ENCODE data around the gene LRRC31.

The LRRC31 gene

DNA sequence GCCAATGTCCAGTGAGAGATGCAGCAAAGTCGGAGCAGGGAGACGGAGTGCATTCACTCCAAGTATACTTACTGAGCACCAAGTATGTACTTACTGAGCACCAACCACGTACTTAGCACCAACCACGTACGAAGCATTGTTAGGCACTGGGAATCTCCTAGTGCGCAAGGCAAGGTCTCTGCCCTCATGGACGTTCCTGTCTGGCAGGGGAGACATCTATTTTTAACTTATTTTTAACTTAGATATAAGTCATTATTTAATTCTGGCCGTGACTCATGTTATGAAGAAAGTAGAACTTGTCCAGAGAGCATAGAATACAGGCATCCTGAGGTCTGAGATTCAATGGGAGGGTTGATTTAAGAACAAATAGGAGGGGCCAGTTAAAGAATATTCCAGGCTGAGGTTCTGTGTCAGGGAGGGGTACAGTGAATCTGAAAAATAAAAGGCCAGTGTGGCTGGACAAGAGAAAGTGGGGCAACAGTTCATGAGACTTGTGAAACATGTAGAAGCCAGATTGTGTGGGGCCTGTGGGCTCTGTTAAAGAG, 9.3 kb upstream of the LRRC31 start:
- Mint-ChIP-seq H3K27ac (no peak overlapping the region), H3K9me3 (no peaks in the 10 kb centered on the region), H3K36me3 (no peaks in the 10 kb centered on the region), H3K4me3 (no peak overlapping the region), H3K27me3 (no peaks in the 10 kb centered on the region), H3K4me1 (peaks cover 11% of the 10 kb centered on the region)

GRCh38 chr3:169871129-169871886, 1.6 kb upstream of the LRRC31 start:
- Mint-ChIP-seq H3K4me1 (peaks cover 30% of the 10 kb centered on the region), H3K27ac (peak overlapping the region; percentile 24), H3K9me3 (no peaks in the 10 kb centered on the region), H3K27me3 (no peaks in the 10 kb centered on the region), H3K4me3 (peak overlapping the region; percentile 19), H3K36me3 (no peaks in the 10 kb centered on the region)

- Mint-ChIP-seq H3K4me1 (peaks cover 54% of the 10 kb centered on the region), H3K27ac (no peak overlapping the region), H3K9me3 (no peaks in the 10 kb centered on the region), H3K4me3 (no peak overlapping the region), H3K36me3 (no peaks in the 10 kb centered on the region), H3K27me3 (no peaks in the 10 kb centered on the region)
Measured at GRCh38 chr3:169868369-169868768, 1.4 kb downstream of the LRRC31 start.

DNA sequence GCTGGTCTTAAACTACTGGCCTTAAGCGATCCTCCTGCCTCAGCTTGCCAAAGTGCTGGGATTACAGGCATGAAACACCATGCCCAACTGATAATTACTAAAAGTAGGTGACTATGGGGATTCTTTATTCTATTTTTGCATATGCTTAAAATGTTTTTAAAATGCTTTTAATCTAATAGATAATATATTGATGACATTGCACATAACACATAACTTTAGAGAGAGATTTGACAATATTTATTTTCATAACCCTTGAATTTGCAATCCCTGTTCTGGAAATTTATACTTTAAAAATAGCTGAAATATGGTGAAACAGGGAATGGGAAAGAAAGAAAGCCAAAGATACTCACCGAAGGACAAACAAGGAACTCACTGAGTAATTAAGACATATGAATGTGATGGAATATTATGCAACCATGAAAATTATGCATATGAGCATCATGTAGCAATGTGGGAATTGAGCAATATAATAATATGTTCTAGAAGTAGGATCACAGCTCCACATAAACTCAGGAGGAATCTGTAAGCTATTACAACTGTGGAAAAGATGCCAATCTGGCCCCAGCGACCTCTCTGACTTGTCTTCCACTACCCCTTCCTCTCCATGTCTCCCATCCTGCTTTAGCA, 2.0 kb downstream of the LRRC31 start:
- no peak overlapping the region for H3K27ac Mint-ChIP-seq
- peaks cover 54% of the 10 kb centered on the region for H3K4me1 Mint-ChIP-seq
- no peak overlapping the region for H3K4me3 Mint-ChIP-seq
- H3K27me3 Mint-ChIP-seq, result no peaks in the 10 kb centered on the region
- no peaks in the 10 kb centered on the region for H3K9me3 Mint-ChIP-seq
- no peaks in the 10 kb centered on the region for H3K36me3 Mint-ChIP-seq

DNA sequence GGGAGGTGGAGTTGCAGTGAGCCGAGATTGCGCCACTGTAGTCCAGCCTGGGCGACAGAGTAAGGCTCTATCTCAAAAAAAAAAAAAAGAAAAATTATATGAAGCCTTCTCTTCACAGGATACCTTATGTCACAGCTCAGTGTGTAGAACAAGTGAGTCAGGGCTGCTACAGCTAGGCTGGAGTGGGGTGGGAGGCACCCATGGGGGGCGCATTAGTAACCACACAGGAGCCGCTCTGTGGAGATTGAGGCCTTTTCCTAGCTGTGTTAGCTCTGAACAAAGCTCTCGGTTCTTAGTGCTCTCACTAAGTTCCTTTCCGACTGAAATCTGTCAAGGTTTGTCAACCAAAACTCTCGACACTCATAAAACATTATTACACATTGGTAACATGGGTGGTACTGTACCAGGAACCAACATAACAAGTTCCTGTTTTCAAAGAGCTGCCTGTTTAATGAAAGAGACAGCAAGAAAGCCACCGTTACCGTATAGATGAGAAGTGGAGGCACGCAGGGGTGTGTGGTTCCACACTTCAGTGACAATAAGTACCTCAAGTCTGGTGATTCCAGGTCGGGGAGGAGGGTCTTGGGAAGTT, 4.5 kb downstream of the LRRC31 start:
- Mint-ChIP-seq H3K27ac (peak overlapping the region; percentile 41), H3K36me3 (no peaks in the 10 kb centered on the region), H3K4me1 (peaks cover 34% of the 10 kb centered on the region), H3K27me3 (no peaks in the 10 kb centered on the region), H3K9me3 (no peaks in the 10 kb centered on the region), H3K4me3 (peak overlapping the region; percentile 11)

DNA sequence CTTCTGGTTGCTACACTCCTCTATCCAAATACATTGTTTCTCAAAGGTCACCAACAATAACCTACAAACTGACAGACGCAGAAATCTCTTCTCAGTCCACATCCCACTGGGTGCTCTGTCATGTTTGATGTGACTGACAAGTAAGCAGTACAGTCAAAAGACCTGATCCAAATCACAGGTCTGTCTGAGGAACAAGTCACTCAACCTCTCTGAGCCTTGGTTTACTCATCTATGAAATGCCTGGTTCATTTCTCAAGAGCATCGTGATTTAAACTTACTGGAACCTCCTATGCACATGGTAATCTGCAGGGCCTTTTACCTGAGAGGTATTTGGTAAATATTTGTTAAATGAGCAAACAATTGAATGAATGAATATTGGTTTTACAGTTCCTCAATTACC, 5.5 kb downstream of the LRRC31 start:
- Mint-ChIP-seq H3K27me3 (no peaks in the 10 kb centered on the region), H3K27ac (peak overlapping the region; percentile 53), H3K9me3 (no peaks in the 10 kb centered on the region), H3K4me1 (peaks cover 27% of the 10 kb centered on the region), H3K4me3 (peak overlapping the region; percentile 9), H3K36me3 (no peaks in the 10 kb centered on the region)

GRCh38 chr3:169863458-169863899, 6.3 kb downstream of the LRRC31 start:
- peaks cover 27% of the 10 kb centered on the region for H3K4me1 Mint-ChIP-seq
- H3K27ac Mint-ChIP-seq, result peak overlapping the region; percentile 23
- H3K4me3 Mint-ChIP-seq, result peak overlapping the region; percentile 3
- no peaks in the 10 kb centered on the region for H3K9me3 Mint-ChIP-seq
- H3K36me3 Mint-ChIP-seq, result no peaks in the 10 kb centered on the region
- no peaks in the 10 kb centered on the region for H3K27me3 Mint-ChIP-seq

DNA sequence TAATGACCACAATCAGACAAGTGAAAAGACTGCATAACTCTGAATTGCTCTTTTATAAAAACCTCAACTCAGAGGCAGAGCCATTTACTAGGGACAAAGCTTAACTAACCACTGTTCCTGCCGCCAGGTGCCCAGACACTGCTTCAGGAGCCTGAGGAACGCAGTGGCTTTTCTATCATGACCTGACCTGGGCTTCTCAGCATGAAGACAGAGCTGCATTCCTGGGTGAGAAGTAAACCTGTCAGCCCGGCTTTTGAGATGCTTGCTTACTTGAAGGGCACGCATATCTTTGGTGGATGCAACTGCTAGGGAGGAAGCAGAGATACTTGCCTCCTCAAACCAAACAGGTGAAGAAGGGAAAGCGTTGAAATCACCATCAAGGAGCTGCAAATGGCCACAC, 7.9 kb downstream of the LRRC31 start:
- no peaks in the 10 kb centered on the region for H3K9me3 Mint-ChIP-seq
- peaks cover 27% of the 10 kb centered on the region for H3K4me1 Mint-ChIP-seq
- H3K27me3 Mint-ChIP-seq, result no peaks in the 10 kb centered on the region
- no peaks in the 10 kb centered on the region for H3K36me3 Mint-ChIP-seq
- no peak overlapping the region for H3K27ac Mint-ChIP-seq
- H3K4me3 Mint-ChIP-seq, result no peak overlapping the region

DNA sequence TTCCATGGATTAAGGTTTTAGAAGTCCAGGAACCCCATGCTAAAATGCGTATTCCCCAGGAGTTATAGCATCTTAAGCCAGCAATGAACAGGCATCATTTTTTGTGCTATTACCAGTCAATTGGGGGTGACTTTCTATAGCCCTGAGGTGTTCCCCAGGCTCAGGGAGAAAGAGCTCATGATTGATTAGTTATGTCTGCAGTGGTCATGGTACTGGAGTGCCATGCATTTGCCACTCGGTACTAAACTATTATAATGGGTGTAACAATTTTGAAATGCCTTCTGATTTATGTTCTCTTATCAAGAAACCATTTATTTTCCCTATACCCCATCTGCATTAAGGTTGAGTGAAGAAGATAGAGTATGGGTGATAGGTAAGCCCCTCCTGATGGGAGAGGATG, 11.9 kb downstream of the LRRC31 start:
- H3K9me3 Mint-ChIP-seq, result no peaks in the 10 kb centered on the region
- H3K4me3 Mint-ChIP-seq, result no peak overlapping the region
- H3K4me1 Mint-ChIP-seq, result no peaks in the 10 kb centered on the region
- H3K27ac Mint-ChIP-seq, result no peak overlapping the region
- no peaks in the 10 kb centered on the region for H3K27me3 Mint-ChIP-seq
- H3K36me3 Mint-ChIP-seq, result no peaks in the 10 kb centered on the region

- no peaks in the 10 kb centered on the region for H3K4me1 Mint-ChIP-seq
Measured at GRCh38 chr3:169855514-169855913, 14.2 kb downstream of the LRRC31 start.

DNA sequence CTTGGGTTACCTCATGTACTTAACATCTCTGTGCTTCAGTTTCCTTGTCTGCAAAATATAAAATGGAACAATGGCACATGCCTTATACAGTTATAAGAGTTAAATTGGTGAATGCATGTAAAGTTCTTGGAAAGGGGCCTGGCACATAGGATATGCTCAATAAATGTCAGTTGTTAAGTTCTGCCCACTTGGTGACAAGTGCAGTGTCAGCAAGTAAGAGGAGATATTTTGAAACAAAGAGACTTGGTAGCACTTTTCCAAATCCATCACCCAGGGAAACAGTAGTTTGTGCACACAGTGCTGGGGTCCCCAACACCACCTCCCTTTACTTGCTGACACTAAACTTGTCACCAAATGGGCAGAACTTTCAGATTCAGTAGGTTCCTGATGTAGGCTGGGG, 19.1 kb downstream of the LRRC31 start:
- no peak overlapping the region for H3K4me3 Mint-ChIP-seq
- no peak overlapping the region for H3K27ac Mint-ChIP-seq
- H3K36me3 Mint-ChIP-seq, result no peaks in the 10 kb centered on the region
- H3K27me3 Mint-ChIP-seq, result no peaks in the 10 kb centered on the region
- H3K9me3 Mint-ChIP-seq, result no peaks in the 10 kb centered on the region
- H3K4me1 Mint-ChIP-seq, result no peaks in the 10 kb centered on the region

More at GRCh38 chr3:169855514-169855913, 14.2 kb downstream of the LRRC31 start:
- Mint-ChIP-seq H3K4me3 (no peak overlapping the region), H3K27me3 (no peaks in the 10 kb centered on the region), H3K36me3 (no peaks in the 10 kb centered on the region), H3K27ac (no peak overlapping the region), H3K9me3 (no peaks in the 10 kb centered on the region)

- Mint-ChIP-seq H3K9me3 (no peaks in the 10 kb centered on the region), H3K27me3 (no peaks in the 10 kb centered on the region), H3K4me1 (no peaks in the 10 kb centered on the region), H3K27ac (no peak overlapping the region), H3K4me3 (no peak overlapping the region), H3K36me3 (no peaks in the 10 kb centered on the region)
Measured at GRCh38 chr3:169848741-169849140, 21.0 kb downstream of the LRRC31 start.

DNA sequence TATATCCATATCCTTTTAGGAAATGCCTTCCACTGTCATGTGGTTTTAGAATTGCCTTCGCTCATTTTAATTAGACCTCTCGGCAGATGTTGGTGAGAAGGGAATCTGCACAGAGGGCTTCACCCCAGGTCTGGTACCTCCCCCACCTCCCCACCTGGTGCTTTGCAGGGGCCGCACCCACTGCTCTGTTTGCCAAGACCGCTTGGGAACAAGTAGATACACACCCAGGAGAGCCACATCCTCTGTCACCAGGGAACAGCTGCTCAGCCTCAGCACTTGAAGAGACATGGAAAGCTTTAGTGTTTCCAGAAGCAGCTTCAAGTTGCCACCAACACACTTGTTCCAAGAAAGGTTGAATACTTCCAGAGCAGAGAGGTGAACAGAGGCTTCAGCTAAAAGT, 21.8 kb downstream of the LRRC31 start:
- H3K9me3 Mint-ChIP-seq, result no peaks in the 10 kb centered on the region
- no peaks in the 10 kb centered on the region for H3K27me3 Mint-ChIP-seq
- H3K36me3 Mint-ChIP-seq, result no peaks in the 10 kb centered on the region
- no peak overlapping the region for H3K27ac Mint-ChIP-seq
- H3K4me1 Mint-ChIP-seq, result no peaks in the 10 kb centered on the region
- no peak overlapping the region for H3K4me3 Mint-ChIP-seq

- H3K9me3 Mint-ChIP-seq, result no peaks in the 10 kb centered on the region
- H3K27ac Mint-ChIP-seq, result no peak overlapping the region
- no peaks in the 10 kb centered on the region for H3K27me3 Mint-ChIP-seq
- no peaks in the 10 kb centered on the region for H3K4me1 Mint-ChIP-seq
- H3K36me3 Mint-ChIP-seq, result no peaks in the 10 kb centered on the region
- H3K4me3 Mint-ChIP-seq, result no peak overlapping the region
Measured at GRCh38 chr3:169846458-169847193, 23.1 kb downstream of the LRRC31 start.

DNA sequence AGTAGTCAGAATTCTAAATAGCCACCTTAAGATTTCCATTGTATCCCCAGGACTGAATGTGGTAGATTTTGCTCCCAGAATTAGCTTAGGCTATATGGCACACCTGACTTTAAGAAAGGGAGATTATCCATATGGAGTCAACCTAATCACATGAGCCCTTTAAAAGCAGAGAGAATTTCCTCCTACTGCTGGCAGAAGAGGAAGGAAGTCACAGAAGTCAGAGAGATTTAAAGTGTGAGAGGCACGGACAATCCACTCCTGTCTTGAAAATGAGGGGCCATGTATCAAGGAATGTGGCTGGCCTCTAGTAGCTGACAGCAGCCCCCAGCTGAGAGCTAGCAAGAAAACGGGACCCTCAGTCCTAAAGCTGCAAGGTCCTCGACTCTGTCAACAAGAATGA, 26.8 kb downstream of the LRRC31 start:
- Mint-ChIP-seq H3K36me3 (no peaks in the 10 kb centered on the region), H3K27ac (no peak overlapping the region), H3K27me3 (peaks cover 4% of the 10 kb centered on the region), H3K4me1 (no peaks in the 10 kb centered on the region), H3K4me3 (no peak overlapping the region), H3K9me3 (no peaks in the 10 kb centered on the region)
